Fibroblast of skin of right quadriceps (primary cell): Measurements from ENCODE around the gene TTC7B.
"Not testable (repeated sequence)": the region's sequence is repeated elsewhere in the genome, so short reads cannot be mapped to it uniquely, and the experiment has no call there.

ENCODE experiments used
- DNase-seq: peaks from one replicate; pipeline ENCODE4 v3.0.0-alpha.2; 2013

Gene TTC7B

DNA sequence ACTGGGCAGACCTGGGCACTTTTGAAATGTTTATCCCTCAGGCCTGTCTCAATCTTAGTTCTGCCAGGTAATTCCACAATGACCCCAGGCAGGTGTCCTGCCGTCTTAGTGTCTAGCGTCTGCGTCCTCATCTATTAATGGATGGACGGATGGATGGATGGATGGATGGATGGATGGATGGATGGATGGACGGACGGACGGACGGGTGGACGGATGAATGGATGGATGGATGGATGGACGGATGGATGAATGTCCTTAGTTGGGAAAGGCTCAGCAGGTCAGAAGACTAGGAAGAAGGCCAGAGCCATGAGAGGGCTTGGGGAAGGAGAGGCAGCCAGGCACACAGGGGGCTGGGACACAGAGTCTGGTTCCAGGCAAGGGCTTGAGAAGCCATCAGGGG is 278.1 kb downstream of the TTC7B start:
- no peak for DNase-seq

DNA sequence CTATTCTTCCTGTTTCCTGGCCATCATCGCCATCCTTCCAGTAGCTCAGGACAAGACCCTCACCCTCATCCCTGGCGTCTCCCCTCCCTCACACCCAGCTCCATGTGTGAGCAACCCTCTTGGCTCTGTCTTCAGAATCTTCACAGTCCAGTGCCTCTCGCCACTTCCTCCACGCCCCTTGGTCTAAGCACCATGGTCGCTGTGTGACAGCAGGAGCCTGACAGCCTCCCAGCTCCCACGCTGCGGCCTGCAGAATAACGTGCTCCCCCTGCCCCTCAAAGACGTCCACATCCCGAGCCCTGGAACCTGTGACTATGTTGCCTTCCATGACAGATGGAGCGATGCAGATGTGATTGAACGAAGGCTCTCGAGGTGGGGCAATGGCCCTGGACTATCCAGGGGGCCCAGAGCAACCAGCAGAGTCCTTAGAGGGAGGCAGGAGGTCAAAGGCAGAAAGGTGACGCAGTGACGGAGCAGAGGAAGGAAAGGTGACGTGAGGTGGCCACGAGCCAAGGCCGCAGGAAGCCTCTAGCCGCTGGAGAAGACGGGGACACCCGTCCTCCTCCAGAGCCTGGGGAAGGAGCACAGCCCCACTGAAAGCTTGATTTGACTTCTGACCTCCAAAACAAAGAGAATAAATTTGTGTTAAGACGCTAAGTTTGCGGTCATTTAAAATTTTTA is 279.6 kb downstream of the TTC7B start:
- no peak for DNase-seq

DNA sequence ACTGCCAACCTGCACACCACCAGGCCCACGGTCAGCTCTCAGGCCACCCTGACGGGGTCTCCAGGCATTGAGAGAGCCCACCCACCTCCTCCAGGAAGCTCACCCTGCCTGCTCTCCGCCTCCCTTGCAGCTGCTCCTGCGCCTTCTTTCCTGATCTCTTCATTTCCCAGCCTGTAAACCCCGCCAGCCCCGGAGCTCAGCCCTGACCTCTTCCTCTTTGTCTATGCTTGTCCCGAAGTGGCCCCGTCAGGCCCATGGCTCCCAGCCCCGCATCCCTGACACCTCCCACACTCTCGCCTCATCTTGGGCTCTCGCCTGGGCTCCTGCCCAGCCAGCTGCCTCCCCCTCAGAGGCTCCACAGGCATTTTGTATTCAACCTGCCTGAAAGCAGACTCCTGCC is 280.1 kb downstream of the TTC7B start:
- DNase-seq, result no peak

DNA sequence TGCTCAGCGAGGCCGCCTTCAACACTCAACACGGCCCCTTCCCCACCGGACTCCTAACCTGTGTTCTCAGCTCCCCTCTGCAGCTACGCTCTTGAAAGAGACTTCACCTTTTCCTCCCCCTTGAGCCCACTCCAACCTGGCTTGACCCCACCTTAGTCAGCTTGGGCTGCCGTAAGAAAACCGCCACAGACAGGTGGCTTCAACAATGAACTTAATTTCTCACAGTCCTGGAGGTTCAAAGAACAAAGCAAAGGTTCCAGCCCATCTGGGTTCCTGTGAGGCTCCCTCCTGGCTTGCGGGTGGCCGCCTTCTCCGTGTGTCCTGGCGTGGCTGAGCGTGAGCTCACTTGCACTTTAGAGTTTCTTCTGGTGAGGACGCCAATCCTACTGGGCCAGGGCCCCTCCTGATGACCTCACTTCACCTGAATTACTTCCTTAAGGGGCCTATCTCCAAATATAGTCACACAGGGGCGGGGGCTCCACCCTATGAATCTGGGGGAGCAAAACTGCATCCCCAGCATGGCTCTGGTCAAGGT is 280.6 kb downstream of the TTC7B start:
- DNase-seq, result no peak

DNA sequence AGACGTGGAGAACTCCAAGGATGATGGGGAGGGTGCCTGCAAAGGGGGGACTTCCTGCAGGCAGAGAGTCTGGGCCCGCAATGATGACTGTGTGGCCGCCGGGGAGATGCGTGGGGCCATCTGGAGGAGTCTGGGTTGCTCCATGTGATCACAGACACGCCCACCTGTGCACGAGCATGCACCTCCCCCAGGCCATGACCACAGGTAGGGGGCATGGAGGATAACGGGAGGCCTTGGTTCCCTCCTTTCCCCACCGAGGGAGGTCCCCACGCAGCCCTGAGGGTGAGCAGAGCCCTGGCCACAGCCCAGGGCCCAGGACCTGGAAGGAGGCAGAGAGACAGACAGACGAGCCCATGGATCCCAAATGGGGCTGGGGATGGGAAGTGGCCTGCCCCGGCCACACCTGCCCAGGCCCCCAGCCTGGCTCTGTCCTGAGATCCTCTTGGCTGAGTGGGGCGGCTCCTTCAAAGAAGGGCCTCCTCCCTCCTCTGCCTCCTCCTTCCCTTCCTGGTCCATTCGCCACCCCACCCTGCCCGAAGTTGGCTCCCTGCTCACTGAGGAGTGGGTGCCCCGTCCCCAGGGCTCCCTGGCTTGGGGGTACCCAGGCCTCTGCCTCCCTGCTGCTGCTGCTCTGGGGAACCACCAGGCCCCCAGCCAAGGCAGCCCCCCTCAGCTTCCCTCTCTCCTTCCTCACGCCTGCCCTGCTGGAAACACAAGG is 281.2 kb downstream of the TTC7B start:
- no peak for DNase-seq

DNA sequence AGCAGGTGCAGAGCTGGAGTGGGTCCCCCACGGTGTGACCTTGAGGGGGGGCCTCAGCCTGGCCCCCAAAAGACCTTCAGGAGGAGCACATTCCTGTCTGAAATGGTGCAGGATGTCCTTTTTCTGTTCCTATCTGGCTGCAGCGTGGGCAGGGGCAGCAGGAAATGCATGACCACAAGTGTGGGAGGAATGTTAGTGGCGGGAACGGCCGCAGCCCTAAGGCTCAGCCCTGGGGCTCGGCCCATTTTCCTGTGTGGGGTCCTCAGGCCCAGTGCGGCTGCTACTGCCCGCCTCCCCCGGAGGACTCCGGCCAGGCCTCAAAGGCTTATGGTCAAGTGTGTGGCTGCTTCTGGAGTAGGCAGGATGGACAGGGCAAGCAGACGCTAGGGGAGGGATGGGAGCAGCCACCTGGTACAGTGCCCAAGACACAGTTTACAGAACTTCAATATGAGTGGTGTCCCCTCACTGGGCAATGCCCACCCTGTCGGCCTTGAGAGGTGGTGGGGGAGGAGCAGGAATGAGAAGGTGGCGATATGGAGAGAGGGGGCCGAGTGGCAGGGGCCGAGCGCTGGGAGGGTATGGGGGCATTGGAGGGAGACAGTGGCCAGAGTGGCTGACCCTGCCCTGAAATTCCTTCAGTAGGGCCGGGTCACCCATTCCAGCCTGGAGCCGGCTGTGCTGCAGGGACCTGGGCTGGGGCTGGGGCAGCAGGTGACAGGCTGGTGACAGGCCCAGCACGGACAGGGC is 282.0 kb downstream of the TTC7B start:
- DNase-seq, result no peak

DNA sequence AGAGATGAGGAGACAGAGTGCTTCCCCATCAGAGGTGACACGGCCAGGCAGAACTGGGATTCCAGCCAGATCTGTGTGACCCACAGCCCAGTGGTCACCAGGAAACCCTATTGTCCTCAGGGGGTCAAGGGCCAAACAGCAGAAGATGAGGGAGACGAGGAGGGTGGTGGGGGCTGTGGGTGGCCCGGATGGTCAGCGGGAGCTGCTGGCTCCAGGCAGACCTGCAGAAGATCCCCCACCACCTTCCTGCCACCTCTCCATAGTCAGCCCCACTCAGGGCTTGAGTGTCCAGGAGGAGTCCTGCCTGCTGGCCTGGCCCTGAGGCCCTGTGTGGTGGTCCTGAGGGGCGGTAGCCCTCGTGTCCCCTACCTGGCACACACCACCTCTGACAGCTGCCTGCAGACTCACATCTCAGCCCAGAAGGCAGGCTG is 282.6 kb downstream of the TTC7B start:
- DNase-seq, result no peak

DNA sequence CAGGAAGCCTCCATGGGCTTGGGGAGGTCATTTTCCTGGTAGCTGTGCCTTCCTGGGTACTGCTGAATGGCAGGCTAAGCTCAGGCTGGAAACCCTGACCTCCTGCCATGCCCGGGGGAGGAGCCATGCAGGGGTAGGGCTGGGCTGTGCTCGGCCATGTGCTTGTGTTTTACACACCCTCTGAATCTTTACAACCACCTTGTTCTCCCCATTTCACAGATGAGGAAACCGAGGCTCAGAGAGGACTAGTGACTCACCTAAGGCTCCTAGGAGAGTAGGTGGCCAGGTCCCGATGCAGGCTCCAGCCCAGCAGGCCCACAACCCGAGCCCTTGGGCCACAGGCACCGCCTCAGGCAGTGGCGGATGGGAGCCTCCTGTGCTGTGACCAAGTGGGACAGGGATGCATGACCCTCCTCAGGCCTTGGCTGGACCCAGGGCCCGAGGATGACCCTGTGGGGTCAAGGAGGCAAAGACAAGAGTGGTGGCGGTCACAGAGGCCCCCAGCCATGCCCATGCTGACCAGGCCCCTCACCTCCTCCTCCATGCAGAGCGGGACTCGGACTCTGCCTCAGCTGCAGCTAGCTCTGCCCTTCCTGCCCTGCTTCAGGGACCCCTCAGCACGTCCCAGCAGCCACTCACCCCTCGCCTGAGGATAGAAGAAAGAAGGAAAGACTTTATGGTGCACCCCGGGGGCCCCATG is 283.3 kb downstream of the TTC7B start:
- DNase-seq, result no peak

DNA sequence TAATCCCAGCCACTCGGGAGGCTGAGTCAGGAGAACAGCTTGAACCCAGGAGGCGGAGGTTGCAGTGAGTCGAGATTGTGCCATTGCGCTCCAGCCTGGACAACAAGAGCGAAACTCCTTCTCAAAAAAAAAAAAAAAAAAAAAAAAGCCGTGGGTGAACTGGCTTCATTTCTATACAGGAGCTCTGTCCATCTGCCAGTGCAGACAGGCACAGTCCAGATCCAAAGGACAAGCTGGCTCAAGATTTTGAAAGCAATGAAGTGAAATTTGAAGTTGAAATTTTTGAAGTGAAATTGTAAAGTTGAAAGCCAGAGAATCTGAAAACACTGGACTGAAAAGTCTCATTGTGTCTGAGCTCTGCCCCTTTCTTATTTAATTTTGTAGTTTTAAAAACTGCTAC is 284.7 kb downstream of the TTC7B start:
- DNase-seq, result no peak

DNA sequence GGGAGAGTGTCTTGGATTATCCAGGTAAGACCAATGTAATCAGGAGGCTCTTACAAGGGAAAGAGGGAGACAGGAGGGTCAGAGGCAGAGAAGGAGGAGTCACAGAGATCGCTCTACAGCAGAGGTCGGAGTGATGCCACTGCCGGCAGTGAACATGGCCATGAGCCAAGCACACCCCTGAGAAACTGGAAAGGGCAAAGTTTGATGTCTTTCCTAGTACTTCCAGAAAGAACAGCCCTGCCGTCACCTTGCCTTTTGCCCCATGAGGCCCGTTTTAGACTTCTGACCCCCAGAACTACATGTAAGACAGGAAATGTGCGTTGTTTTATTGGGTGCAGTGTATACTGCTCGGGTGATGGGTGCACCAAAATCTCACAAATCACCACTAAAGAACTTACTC is 285.7 kb downstream of the TTC7B start:
- no peak for DNase-seq

DNA sequence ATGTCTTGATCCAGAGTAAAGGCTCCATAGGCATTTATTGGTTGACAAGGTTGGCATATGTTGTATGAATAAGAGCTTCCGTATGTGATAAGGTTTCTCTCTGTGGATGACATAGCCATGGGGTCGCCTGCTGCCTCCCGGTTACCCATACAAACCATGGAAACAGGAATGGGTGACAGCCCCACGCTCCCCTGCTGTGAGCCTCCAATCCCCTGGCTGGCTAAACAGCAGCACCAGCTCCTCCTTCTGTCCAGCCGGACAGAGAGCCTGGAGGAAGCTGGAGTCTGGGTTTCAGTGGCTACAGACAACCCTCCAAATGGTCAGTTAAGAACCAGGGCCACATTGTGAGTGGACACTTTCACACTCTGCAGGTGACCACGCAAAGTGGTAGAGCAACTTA is 288.3 kb downstream of the TTC7B start:
- DNase-seq, result no peak

DNA sequence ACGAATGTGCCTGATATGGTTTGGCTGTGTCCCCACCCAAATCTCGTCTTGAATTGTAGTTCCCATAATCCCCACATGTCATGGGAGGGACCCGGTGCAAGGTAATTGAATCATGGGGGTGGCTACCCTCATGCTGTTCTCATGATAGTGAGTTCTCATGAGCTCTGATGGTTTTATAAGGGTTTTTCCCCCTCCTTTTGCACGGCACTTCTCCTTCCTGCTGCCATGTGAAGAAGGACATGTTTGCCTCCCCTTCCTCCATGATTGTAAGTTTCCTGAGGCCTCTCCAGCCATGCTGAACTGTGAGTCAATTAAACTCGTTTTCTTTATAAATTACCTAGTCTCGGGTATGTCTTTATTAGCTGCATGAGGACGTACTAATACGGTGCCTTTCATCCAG is 289.7 kb downstream of the TTC7B start:
- DNase-seq, result not testable (repeated sequence)

DNA sequence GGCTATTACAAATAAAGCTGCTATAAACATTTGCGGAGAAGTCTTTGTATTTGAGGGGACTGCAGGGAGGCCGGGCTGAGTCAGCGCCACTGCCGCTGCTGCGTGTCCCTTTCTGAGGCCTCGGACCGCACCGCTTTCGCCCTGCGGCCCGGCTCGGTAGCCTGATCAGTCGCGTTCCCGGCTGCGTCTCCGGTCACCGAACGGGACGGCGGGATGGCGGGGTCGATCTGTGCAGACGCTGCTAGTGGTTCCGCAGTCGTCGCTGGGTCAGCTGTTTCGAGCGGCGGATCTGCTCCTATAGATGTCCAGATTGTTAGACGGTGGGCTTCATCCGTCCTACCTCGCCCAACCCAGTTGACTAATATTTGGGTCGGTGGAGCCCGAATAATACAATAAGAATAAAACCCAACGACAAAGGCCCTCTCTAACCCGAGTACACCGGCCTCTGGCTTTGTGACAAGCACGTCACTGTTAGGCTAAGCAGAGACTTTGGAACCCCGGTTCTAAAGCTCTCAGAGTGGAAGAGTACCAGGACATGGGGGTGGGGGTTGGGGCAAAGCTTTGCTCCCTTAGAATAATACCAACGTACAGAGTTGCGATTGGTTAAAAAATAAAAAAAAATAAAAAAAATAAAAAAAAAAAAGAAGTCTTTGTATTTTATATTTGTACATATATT is 290.7 kb downstream of the TTC7B start:
- not testable (repeated sequence) for DNase-seq

DNA sequence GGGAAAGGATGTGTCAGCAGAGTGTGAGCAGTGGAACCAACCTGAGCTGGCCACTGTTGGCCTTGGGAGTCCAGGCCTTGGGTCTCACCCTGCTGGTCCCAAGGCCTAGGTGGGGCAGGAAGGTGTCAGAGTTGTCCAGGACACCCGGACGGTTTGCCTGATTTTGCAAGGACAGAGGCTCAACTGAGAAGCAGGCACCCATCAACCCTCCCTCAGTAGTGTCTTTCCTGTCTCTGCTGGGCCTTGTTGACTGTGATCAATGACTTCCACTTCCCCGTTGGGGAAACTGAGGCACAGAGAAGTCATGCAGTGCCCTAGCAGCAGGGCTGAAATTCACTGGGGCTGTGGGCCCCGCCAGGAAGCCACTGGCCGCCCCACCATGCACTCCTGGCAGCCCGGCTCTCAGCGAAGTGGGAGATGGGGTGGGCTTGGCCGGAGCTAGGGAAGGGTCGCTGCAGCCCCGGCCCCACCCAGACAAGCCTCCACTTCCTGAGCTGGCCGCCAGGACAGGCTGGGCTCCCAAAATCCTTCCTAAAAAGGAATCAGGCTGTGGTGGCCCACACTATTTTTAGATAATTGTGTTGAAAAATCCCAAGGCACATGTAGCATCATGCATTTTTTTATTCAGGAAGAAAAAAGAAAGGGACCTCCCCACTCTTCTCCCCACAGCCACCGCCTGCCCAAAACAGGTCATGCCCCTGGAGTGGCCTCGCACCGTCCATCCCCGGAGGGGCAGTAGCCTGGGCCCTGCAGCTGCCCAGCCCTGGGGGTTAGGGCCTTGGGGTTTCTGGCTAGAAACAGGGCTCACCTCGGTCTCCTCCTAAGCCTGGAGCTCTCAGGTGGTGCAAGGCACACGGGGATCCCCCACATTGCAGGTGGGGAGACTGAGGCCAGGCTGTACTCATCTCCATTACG is 292.0 kb downstream of the TTC7B start:
- no peak for DNase-seq

DNA sequence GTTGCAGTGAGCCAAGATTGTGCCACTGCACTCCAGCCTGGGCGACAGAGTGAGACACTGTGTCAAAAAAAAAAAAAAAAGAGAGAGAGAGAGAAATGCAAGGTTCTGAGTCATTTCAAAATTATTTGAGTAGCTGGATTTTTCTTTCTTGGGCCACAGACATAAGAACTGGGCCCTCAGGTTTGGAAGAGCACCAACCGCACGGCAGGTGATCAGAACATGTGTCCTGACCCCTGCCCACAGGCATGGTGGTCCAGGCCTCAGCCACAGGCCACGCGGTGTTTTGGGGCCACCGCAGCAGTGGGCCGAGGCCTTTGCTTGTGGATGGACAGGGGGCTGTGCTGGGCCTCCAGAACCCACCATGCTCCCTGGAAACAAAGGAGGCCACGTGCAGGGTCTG is 292.7 kb downstream of the TTC7B start:
- DNase-seq, result peak; percentile 38

DNA sequence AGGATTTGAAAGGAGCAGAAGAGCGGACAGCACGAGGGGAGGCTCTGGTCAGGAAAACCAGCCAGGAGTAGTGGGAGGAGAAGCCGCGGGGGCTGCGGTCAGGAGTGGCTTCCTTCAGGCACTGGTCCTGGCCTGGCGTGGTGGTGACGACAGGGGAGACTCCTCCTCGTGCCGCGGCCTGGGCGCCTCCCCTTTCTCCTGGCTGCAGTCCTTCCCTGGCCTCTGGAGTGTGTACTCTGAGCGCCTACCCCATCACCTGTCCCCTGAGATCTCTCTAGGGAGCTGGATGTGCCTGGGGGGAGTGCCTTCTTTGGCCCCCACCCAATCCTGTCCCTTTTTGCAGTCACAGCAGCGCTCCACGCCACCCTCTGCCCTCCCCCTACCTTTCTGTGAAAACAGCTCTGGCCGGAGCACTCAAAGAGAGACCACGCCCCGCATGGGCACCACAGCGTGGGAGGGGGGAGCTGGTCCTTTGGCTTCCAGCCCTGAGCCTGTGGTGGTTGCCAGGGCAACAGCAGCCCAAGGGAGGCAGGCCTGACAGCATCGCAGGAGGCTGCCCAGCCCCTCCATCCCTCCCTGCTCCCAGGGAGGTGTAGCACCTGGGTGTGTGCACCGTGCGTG is 293.5 kb downstream of the TTC7B start:
- no peak for DNase-seq

DNA sequence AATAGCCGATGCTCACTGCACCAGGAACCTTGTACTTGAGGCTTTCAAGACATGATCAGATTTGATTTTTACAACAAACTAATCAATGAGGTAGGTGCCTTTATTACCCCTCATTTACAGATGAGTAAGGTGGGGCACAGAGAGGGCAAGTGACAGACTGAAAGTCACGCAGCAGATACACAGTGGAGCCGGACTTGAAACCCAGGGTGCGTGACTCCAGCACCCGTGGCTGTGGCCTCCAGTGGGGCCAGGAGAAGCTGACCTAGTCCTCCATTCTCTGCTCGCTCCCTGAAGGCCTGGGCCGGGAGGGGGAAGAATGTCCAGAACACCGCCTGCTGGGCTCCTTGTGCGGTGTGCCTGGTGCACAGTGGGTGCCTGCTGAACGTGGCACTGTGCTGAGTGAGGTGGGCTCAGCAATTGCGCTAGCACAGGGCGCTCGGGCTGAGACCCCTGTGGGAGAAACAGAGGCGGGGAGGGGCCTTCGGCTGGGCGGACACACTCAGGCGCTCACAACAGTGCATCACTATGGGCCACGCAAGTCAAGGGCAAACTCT is 294.2 kb downstream of the TTC7B start:
- DNase-seq, result no peak

DNA sequence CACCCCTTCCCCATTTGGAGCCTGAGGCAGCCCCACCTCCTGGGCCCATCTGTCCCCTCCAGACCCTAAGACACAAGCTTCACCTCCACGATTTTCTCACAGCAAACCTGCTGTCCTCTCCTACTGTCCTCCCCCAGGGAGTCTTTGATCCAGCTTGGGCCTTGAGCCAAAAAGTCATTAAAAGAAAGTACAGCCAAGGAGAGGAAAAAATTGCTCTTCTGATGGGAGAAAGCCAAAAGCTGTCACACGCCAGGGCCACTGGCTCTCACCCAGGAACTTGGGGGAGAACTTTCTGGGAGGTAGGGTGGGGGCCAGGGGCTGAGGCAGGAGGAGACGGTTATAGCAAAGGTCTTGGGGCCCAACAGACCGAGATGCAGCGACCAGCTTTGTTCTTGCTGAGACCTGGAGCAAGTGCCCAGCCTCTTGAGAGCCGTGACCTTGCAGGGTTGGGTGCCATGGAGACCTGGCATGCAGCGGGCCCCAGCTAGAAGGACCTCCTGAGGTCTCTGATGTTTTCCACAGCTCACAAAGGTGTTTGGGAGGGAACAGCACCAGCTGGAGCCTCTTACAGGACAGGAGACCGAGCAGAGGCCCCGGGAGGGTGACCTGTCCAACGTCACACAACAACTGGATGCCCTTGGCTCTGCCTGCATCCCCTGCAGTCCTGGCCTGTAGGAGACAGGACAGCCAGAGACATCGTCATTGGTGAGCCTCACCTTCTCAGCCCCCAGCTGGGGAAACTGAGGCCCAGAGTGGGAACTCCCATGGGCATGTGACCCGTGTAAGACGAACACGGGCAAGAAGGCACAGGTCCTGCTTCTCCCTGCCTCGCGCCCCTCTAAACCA is 294.9 kb downstream of the TTC7B start:
- peak; percentile 34 for DNase-seq

DNA sequence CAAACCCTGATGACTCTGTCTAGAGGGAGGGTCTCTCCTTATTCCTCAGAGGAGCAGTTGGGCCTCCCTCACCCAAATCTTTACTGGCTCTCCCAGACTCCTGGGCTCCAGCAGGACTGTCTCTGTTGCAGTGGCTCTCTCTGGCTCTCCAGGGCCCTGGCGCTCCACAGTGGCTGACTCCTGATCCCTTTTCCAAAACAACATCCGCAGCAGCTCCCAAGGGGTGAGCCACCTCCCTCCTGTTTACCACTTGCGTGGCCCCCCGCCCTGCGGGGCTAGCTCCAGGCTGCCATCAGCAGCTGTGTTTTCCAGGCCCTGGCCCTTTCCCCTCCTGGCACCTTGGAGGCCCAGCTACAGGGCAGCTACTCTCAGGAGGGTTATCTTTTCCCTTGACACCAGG is 295.9 kb downstream of the TTC7B start:
- no peak for DNase-seq
